Peyer's patch (tissue), 4 donors: Measurements from ENCODE around the gene AHCY. TPM values are rescaled to one million over a fixed set of nuclear protein-coding genes. Genes with fewer than 3 reads are reported as not detected.

Source experiments
- DNase-seq, 3 donors: peaks; one replicate each; pipeline ENCODE4 v3.0.0-alpha.2; 2017 to 2019
- H3K27ac ChIP-seq, 4 donors: fragments of 200-600 bp; sonication (generic); one replicate each; pipeline ENCODE4 v1.5.1; 2016 to 2019
- H3K27me3 ChIP-seq, 2 donors: fragments of 200-600 bp; sonication (generic); one replicate each; pipeline ENCODE4 v1.5.1; 2019
- H3K36me3 ChIP-seq, 3 donors: fragments of 200-600 bp; sonication (generic); one replicate each; pipeline ENCODE4 v1.5.1; 2016 to 2019
- H3K4me1 ChIP-seq, 4 donors: fragments of 200-600 bp; sonication (generic); one replicate each; pipeline ENCODE4 v1.5.1; 2016 to 2019
- H3K4me3 ChIP-seq, 4 donors: fragments of 200-600 bp; sonication (generic); 1 replicate in 3 of 4; 2 replicates in 1 of 4; pipeline ENCODE4 v1.5.1; 2016 to 2019; ENCODE audit warnings: mild to moderate bottlenecking in 1 of 4
- H3K9me3 ChIP-seq, 4 donors: fragments of 200-600 bp; sonication (generic); one replicate each; pipeline ENCODE4 v1.5.1; 2016 to 2019; ENCODE audit warnings: mild to moderate bottlenecking in 1 of 4
- POLR2A ChIP-seq, 2 donors: fragments of 450-650 bp; IDR thresholded peaks; one replicate each; pipeline ENCODE4 v1.5.1; 2017; ENCODE audit warnings: antibody characterized with exemption in 2 of 2, mild to moderate bottlenecking in 2 of 2, moderate library complexity in 2 of 2
- small RNA-seq, 2 donors: library from RNA; depleted of rRNA; stranded (forward); fragments of <200 nt; gene quantifications; one replicate each; pipeline ENCODE3, GENCODE V24; 2016
- total RNA-seq, 4 donors: library from RNA; depleted of rRNA; stranded (reverse); fragments of >200 nt; gene quantifications; one replicate each; pipeline ENCODE4 v1.1.0, GENCODE V29; 2016
- TF ChIP-seq, protein P1 (sequence below), 6 experiments: fragments of 450-650 bp in 4 of 6; fragments of 200-600 bp in 2 of 6; sonication (generic) in 1 of 6; IDR thresholded peaks; one replicate each; pipeline ENCODE4 v1.5.1; 2017 to 2019; ENCODE audit warnings: antibody characterized with exemption in 6 of 6, mild to moderate bottlenecking in 3 of 6, moderate library complexity in 1 of 6

AHCY gene
- total RNA-seq, 4 donors from 2014 or later: 46.9 to 52.4 (median 49.4) TPM

DNA sequence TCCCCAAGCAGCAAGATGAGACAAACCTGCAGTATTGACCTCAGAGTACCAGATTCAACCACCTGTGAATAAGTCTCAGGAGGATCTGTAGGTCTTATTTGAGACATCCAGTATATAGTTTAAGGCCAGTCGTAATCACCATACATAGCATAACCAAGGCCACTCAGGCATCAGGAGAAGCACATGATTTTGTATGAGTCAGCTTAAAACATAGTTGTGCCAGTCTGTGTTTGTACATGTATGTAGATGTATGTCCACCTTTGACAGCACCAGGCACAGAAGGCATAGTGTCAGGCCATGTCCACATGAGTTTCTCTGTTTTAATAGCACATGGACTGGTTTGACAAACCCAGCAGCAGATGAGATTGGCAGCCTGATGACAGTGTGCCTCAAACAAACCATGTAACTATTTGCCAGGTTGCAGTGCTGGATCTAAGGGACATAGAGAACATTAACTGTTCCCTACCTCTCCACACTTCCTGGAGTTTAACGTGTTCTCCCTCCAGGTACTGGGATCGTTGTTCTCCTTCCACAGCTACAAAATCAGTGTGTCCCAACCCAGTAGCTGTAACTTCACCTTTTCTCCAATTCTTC is 70.6 kb downstream of the AHCY start:
- Histone ChIP-seq H3K36me3 (no peaks in the 10 kb centered on the region), H3K9me3 (no peaks in the 10 kb centered on the region), H3K27me3 (no peaks in the 10 kb centered on the region), H3K4me3 (no peak overlapping the region), H3K27ac (no peak overlapping the region), H3K4me1 (no peaks in the 10 kb centered on the region)
- TF ChIP-seq, protein P1, sequence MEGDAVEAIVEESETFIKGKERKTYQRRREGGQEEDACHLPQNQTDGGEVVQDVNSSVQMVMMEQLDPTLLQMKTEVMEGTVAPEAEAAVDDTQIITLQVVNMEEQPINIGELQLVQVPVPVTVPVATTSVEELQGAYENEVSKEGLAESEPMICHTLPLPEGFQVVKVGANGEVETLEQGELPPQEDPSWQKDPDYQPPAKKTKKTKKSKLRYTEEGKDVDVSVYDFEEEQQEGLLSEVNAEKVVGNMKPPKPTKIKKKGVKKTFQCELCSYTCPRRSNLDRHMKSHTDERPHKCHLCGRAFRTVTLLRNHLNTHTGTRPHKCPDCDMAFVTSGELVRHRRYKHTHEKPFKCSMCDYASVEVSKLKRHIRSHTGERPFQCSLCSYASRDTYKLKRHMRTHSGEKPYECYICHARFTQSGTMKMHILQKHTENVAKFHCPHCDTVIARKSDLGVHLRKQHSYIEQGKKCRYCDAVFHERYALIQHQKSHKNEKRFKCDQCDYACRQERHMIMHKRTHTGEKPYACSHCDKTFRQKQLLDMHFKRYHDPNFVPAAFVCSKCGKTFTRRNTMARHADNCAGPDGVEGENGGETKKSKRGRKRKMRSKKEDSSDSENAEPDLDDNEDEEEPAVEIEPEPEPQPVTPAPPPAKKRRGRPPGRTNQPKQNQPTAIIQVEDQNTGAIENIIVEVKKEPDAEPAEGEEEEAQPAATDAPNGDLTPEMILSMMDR (IDR thresholded peaks at IDR 0.05): no peak
- no peak for TF ChIP-seq POLR2A (IDR thresholded peaks at IDR 0.05)
- DNase-seq: no peak

DNA sequence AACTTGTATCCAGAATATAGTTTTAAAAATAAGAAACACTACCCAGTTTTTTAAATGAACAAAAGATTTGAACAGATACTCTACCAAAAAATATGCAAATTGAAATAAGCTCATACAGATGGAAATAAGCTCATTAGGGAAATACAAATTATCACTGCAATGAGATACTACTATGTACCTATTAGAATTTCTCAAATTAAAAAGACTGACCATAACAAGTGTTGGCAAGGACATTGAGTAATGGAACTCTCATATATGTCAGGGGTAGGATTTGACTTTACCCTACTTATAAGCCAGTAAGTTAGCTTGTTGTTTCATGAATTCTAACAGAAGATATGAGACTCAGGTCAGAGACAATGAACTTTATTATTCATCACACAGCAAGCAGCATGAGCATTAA is 71.5 kb downstream of the AHCY start:
- no peak overlapping the region for H3K27ac ChIP-seq
- H3K4me3 ChIP-seq: no peak overlapping the region
- no peak for DNase-seq
- TF ChIP-seq, protein P1 (IDR thresholded peaks at IDR 0.05): no peak
- TF ChIP-seq POLR2A (IDR thresholded peaks at IDR 0.05): no peak
- H3K9me3 ChIP-seq: no peaks in the 10 kb centered on the region
- H3K4me1 ChIP-seq: no peaks in the 10 kb centered on the region
- H3K27me3 ChIP-seq: no peaks in the 10 kb centered on the region
- no peaks in the 10 kb centered on the region for H3K36me3 ChIP-seq

Small RNA genes lying within 50 kb of the gene (small RNA-seq; reads per million reads assigned to genes)
- gene AL356299.1: 0 reads per million in 2 donors

Other genes starting within 250 kb of the AHCY start
- gene EIF2S2, start 191.1 kb downstream of the AHCY start, total RNA-seq: 10 to 100 TPM; 25.0 to 48.7 (median 30.6) TPM
- gene ASIP, start 61.9 kb downstream of the AHCY start, total RNA-seq: not detected
- 10 to 100 TPM; 43.6 to 69.3 (median 59.8) TPM for gene ITCH, start 59.9 kb upstream of the AHCY start, total RNA-seq
- gene DYNLRB1, start 213.1 kb upstream of the AHCY start, total RNA-seq: 100 to 1,000 TPM in 3 of 4 donors, 10 to 100 TPM in 1; 77.6 to 181 (median 135) TPM